ENCODE measurements around the gene CLCA1.

Gene CLCA1

DNA sequence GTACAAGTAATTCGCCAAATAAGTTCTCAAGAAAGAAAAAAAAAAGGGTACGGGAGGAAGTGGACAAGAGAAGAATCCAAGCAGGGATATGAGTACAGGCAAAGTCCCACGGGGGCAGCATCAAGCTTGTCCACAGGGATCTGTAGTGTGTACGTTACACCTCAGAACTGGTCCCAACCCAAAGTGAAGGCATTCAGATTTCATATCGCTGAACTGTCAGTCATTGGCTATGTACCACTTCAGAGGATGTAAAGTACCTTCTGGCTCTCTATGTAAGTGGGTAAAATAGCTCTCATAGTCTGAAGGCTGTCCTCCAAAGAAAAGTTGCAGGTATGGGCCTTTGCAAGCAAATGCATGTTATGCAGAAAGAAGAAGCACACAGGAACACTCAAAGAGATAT lies 70.0 kb downstream of the CLCA1 start:
- no peak for TF ChIP-seq CTCF (IDR thresholded peaks at IDR 0.05; ENCODE audit: low read depth, low read length, missing control alignments)
- no peak for DNase-seq (ENCODE audit: low read depth)
- no peak overlapping the region for H3K4me3 ChIP-seq (ENCODE audit: low read depth, low read length)

DNA sequence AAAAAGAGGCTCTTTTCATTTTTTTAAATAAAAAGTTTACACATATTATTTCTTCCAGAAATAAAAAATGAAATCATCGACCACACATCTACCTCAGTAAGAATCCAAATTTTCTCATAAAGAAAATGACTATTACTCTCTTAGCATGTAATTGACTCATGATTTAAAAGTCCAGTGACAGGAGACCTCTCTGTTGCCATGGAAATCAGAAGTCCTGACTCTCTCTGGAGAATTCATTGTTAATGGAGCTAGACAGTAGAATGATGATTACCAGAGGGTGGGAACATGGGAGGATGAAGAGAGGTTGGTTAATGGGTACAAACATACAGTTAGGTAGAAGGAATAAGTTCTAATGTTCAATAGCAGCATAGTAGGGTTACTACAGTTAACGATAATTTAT lies 73.1 kb downstream of the CLCA1 start:
- no peak overlapping the region for H3K4me3 ChIP-seq (ENCODE audit: low read depth, low read length)
- TF ChIP-seq CTCF (IDR thresholded peaks at IDR 0.05; ENCODE audit: low read depth, low read length, missing control alignments) = no peak
- DNase-seq (ENCODE audit: low read depth) = no peak

DNA sequence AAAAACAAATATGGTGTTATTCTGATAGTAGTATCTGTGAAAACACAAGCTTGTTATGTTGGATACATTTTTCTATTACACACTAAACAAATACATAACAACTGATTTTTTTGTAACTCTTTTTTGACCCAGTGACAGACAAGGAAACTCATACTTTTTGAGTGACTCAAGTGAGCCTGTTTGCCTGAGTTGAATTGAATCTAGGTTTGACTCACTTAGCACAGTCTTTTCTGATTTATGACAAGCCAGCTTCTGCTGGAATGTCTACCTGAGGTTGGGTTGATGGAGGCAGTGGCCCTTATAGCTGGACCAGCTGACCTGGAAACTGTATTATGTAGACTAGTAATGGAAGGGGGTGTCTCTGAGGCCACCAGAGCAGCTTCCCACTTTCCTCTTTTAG lies 73.9 kb downstream of the CLCA1 start:
- no peak for TF ChIP-seq CTCF (IDR thresholded peaks at IDR 0.05; ENCODE audit: low read depth, low read length, missing control alignments)
- DNase-seq (ENCODE audit: low read depth) = no peak
- H3K4me3 ChIP-seq (ENCODE audit: low read depth, low read length) = no peak overlapping the region

DNA sequence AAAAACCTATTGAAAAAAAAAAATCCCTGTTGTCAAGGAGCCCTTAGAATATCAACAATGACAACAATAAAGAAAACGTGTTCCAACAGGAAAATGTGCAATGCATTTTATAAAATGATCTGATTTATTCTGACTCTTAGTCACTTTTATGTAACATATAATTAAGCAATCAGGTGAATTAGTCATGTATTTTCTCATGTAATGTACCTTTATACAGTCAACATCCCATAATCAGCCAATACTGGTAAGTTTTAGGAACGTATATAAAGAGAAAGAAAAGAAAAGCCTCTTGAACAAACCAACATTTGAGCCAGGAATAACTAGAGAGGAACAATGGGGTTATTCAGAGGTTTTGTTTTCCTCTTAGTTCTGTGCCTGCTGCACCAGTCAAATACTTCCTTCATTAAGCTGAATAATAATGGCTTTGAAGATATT lies 78.1 kb downstream of the CLCA1 start, which contains the start of gene CLCA4:
Gene CLCA4, plus strand, starts transcription at position 292 of the 435 bp plus-strand sequence. Its CDS starts 42 bp downstream, at position 334.
- no peak for TF ChIP-seq CTCF (IDR thresholded peaks at IDR 0.05; ENCODE audit: low read depth, low read length, missing control alignments)
- H3K4me3 ChIP-seq (ENCODE audit: low read depth, low read length) = no peak within 1 kb of the TSS
- no peak for DNase-seq (ENCODE audit: low read depth)

- no peak for TF ChIP-seq CTCF (IDR thresholded peaks at IDR 0.05; ENCODE audit: low read depth, low read length, missing control alignments)
- DNase-seq (ENCODE audit: low read depth) = no peak
- H3K4me3 ChIP-seq (ENCODE audit: low read depth, low read length) = no peak overlapping the region
Observed at GRCh38 chr1:86548839-86549238, 80.1 kb downstream of the CLCA1 start.
